ENCODE measurements around the gene TMEM250.

The TMEM250 gene

DNA sequence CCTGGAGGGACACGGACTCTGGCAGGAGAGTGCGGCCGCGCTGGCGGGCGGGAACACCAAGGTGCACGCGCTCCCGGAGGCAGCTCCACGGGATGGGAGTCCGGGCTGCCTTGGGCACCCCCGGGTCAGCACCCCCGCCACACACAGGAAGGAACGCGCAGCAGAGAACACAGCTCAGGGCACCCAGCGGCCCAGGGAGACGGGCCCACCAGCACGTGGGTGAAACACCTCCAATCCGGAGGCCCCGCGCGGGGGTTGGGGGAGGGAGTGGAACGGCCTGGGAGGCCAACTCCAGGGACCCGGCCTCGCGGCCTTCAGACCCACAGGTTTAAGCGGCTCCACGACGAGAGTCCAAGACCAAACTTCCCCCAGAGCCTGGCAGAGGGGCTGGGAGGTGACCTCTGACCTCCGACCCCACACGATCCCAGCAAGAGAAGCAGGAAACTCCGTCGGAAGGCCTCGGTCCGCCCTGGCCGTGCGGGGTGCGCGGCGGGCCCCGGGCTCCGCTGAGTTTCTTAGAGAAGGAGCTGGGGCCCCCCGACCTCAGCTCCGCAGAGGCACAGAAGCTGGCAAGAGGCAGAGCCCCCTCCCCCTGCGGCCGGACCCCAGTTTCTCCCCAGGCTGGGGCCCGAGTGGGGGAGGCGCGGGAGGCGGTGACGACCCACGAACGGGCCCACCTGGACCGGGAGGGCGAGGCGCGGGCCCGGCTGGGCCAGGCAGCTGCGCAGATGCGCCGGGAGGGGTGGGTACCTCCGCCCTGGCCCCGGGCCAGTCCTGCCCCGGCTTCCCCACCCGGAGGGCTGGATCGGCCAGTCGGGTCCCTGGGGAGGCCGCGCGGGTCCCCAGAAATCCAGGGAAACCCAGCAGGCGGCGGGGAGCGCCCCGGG, 24.4 kb downstream of the TMEM250 start:
- no peak for DNase-seq (ENCODE audit: low read depth)

DNA sequence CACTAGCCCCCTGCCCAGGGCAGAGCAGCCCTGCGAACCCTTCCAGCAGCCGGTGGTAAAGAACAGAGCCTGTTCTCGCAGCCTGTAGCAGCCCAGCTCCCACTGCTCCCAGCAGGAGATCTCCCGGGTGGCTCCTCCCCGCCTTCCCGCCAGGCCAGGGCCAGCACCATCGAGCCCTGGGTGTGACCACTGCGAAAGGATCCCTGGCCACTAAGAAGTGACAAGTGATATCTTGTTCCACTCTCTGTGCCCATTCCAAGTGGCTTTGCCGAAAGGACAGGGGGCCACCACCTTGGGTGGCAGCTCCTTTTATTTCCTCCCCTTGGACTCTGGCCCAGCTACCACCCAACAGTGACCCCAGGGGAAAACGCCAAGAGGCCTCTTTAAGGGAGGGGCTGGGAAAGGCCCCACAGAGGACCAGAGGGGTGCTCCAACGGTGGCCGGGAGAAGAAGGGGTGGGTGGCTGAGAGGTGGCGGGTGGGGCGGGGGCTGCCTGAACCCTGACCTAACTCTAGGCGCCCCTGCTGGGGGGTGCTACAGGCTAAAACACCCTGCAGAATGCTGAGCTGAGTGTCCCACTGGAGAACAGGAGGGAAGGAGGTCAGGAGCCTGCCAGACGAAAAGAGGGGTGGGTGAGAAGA, 25.2 kb downstream of the TMEM250 start:
- no peak for DNase-seq (ENCODE audit: low read depth)

DNA sequence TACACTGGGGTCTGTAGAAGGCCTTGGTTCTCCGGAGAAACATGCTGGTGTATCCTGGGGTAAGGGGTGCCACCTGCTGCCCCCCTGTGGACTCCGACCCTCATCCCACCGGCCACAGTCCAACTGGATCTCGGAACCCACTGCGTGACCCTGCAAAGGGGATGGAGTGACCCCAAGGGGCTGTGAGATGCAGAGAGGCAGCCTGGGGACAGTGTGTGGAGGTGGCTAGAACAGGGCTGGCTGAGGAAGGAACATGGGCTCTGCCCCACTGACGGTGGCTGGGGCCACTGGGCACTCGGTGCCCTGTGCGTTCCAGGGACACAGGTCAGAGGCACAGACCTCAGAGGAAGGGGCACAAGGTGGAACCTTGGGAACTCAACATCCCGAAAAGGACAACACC, 25.9 kb downstream of the TMEM250 start:
- DNase-seq (ENCODE audit: low read depth), result no peak

DNA sequence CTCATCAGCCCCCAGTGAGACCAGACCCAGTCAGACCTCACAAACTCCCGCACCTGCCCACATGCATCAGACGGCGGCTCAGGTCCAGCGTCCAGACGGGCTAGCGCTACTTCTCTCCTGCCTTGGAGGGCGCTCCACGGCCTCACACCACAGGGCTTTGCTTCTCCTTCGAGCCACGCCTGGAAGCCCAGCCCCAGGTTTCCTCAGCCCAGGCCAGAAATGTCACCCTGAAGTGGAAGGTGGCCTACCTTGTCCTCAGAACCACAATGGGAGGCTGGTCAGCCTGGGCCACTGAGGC, 26.4 kb downstream of the TMEM250 start:
- DNase-seq (ENCODE audit: low read depth), result no peak

DNA sequence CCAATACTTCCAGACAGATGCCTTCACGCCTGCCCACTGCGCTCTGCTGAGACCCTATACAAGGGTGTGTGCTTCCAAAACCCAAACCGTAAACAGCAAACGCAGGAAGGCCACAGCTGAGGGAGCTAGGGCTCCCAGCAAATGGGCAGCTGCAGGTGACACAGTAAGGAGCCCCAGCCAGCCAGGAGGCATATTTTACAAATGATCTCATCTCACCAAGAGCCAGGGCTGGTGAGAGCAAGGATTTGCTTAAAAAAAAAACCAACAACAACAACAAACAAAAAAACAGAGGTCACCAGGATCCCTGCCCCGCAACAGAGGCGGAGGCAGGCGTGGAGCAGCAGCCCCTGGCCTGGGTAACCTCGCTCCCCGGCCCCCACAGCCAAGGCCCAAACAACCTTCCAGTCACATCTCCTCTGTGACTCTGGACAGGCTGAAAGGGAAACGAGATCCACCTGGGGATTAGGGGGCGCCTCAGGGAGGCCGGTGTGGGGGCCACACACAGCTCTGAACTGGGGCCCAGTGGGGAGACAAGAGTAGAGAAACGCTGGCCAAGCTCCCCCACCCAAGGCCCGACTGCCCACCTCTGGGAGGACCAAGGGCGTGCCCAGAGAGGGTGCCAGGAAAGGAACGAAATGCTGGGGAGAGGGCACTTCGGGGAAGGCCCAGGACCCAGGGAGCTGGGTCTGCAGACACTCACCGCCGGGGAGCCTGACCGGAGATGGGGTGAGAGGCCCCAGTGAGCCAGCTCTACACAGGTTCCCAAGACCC, 26.9 kb downstream of the TMEM250 start:
- no peak for DNase-seq (ENCODE audit: low read depth)

DNA sequence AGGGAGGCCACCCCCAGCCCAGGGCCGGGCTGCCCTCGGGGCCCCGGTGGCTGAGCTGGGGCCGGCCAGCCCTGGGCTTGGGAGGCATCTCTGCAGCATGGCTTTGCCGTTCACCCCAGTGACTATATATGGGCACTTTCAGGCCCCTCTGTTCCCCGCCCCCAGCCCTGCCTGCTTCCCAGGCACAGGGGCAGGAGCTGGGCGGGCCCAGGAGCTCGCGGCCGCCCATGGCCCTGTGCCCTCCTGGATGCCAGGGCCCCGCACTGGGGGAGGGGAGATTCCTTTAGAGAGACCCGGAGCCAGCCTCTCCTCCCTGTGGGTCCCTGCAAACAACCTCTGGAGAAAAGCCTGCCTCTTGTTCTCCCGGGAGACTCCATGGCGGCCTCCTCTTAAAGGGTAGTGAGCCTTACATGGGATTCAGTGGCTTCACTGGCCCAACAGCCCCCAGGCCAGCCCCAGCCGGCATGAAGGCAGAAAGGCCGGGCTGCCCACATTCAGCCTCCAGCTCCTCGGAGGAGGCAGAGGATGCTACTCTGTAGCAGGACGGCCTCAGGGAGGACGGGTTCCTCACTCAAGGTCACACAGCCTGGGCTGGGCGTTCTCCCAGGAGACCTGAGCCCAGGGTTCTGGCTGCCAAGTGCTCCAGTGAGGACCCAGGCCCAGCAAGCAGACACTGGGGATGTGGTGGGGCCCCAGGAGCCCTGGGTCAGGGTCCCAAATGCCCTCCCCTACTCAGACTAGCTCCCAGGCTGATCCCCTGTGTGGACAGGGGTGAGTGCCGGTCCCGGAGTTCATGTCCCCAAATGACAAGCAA, 27.7 kb downstream of the TMEM250 start:
- DNase-seq (ENCODE audit: low read depth), result no peak

DNA sequence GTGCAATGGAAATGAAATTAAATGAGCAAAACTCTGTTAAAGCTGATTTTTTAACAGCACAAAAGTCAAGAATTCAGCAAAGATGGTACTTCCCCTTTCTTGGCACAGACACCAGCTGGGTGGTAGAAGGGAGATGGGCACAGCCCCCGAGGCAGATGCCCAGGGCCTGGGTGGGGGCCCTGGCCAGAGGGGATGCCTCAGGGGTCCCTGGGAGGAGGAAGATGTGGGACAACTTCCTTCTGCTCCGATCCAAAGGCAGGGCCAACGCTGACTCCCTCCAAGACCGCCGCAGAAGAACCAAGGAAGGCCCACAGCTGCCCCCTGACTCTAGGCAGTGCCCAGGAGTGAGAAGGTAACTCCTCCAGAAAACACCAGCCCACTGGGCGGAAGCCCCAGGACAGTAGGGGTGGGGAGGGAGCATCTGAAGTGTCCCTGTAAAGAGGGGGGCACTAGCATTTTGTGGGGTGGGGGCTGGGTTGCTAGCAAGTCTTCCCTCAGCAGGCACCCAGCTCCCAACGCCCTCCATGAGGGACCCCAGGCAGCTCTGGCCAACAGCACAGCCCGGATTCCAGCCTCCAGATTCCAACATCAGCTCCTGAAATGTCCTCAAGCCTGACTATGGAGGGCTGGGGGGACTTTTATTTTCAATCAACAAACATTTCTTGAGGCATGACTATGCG, 28.5 kb downstream of the TMEM250 start:
- no peak for DNase-seq (ENCODE audit: low read depth)

DNA sequence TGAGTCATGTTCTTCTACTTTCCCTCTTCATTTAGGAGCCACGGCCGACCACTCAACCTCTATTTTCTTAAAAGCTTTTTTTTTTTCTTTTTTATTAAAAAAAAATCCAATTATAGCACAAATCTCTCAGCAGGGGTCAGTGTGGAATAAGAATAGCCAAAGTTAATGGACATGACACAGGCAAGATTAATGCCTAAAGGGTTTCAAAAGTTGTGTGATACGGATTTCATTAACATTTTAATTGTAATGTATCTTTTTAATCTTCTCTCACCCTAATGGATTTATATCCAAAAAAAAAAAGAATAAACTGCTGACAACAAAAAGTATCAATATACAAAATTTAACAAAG, 29.0 kb downstream of the TMEM250 start:
- no peak for DNase-seq (ENCODE audit: low read depth)

DNA sequence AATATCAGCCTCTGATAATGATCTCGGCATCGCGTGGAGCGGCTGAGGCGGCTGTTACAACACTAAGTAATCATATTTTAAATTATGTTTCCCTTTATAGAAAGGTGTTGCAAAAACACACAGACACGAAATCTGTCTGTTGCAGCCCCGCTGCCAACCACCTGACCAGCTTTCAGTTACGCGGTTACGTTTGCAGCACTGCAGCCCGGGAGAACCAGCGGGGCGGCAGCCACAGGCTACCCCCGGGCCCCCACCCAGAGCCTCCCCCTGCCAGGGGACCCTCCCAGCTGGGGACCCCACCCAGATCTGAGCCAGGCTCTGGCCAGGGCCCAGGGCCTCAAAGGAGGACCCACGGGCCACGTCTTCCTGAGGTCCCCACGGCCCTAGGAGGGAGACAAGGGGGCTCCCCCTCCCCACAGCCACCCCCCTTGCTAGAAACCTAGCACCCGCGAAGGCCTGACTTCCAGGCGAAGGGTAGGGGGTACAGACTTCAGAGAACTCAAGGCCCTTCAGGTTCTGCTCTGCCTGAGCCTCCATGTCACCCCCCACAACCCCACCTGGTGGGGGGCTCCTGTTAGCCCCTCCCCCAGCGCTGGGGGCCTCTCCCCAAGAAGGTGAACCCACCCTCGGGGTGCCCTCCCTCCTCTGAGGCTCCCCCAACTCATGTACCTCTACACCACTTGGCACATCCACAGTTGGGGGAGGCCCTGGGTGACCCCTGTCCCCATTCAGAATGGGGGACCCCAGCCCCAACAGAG, 29.6 kb downstream of the TMEM250 start:
- DNase-seq (ENCODE audit: low read depth), result no peak

DNA sequence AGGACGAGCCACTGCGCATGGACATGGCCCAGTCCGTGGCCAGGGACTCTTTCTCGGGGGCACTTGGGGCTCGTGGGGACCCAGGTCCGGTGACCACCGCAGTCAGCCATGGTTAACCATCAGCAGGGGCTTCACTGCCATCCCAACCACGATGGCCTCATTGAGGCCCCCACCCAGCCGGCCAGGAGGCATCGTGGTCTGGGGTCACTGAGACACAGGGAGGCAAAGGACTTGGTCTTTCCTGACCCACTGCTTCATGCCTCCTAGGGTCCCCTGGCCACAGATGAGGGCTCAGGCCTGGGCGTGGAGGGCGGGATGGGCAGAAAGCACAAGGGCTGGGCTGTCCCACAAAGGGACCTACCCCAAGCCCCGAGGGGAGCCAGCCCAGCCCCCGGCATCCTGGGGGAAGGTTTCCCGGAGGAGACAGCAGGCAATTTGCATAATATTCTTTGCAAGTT, 30.2 kb downstream of the TMEM250 start:
- DNase-seq (ENCODE audit: low read depth), result no peak

DNA sequence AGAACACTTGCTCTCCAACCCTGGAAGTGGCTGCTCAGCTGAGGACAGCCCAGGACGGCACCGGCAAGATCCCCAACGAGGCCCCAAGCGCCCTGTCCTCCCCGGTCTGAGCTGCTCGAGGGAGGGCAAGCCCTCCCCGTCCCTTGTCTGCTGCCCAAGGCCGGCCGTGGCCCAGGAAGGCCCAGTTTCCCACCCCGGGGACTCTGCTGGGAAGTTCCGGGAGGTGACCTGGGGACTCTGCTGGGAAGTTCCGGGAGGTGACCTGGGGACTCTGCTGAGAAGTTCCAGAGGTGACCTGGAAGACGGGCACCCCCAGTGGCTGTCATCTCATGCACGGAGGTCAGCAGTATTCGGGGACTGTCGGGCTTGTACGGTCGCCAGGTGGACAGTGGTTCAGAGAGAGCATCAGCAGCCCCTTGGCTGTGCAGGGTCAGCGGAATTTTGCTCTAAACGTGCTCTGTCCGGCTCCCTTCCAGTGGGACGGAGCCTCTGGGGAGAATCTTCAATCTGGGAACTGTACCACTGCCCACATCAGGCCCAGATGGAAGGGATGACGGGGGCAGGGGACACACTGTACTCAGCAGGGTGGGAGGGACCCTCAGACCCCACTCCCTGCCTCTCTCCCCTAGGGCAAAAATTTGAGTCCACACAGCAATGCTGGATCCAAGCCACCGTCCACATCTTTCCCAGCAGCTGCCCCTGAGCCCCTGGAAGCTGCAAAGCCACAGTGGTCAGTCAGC, 30.8 kb downstream of the TMEM250 start:
- DNase-seq (ENCODE audit: low read depth), result no peak

DNA sequence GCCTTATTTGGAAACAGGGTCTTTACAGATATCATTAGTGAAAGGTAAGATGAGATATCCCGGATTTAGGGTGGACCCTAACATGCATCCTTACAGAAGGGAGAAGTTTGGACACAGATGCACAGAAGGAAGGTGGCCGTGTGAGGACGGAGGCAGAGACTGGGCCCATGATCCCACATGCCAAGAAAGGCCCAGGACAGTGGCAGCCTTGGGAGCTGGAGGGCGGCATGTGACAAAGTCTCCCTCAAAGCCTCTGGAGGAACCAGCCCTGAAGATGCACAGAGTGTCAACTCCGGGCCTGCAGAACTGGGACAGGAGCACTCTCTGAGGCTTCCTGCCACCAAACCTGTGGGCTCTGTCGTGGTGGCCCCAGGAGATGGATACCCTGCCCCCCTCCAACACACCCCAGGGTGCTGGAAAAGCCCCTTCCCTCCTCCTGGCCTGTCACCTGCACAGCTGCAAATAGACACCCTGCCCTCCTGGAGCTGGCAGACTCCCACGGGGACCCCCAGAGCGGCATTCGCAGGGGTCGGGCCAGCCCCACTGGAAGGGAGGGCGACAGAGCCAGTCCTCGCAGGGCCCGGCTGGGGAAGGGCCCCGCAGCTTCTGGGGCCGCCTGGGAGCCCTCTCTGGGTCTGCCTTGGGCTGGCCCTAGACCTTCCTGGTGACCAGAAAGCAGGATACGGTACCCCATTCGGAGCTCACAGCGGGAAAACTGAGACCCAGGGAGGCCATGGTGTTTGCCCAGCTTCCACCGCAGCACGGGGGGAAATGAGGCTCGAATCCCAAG, 31.5 kb downstream of the TMEM250 start:
- DNase-seq (ENCODE audit: low read depth), result no peak

DNA sequence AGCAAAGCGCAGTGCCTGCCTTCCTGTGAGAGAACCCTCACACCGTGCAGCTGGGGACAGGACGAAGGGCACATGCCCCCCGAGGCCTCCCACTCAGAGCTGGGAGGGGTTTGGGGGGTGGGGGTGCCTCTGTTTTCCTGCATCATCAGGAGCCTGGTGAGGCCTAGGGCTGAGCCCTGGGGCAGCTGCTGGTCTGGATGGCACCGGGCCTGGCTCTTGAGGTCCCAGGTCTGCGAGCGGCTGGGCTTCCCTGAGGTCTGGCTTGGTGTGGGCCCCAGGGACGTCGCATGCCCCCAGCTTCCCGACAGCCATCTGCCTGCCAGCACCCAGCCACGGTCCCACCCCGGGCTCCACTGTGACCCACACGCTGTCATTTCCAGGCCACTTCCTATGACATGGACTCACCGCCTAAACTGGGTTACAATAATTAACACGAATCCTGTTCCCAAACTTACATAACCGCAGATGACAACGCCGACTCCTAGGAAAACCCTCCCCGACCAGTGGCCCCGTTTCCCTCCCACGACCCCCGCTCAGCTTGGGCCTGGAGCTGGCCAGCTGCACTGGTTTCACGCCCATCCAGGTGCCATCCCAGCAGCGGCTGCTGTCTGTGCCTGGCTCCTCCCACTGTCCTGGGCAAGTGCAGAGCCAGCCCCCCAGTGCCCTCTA, 32.3 kb downstream of the TMEM250 start:
- DNase-seq (ENCODE audit: low read depth), result no peak

DNA sequence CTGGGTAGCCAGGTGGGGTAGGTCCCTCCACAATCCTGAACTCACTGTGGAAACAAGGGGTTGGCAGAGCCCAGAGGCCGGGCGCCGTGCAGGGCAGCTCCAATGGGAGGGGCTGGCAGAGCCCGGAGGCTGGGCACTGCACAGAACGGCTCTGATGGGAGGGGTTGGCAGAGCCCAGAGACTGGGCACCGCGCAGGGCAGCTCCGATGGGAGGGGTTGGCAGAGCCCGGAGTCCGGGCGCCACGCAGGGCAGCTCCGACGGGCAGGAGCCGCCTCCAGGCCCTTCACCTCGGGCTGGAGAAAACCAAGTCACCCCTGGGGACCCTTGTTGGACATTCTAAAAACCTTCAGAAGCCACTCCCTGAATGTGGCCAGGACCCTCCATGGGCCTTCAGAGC, 32.9 kb downstream of the TMEM250 start:
- DNase-seq (ENCODE audit: low read depth), result no peak

DNA sequence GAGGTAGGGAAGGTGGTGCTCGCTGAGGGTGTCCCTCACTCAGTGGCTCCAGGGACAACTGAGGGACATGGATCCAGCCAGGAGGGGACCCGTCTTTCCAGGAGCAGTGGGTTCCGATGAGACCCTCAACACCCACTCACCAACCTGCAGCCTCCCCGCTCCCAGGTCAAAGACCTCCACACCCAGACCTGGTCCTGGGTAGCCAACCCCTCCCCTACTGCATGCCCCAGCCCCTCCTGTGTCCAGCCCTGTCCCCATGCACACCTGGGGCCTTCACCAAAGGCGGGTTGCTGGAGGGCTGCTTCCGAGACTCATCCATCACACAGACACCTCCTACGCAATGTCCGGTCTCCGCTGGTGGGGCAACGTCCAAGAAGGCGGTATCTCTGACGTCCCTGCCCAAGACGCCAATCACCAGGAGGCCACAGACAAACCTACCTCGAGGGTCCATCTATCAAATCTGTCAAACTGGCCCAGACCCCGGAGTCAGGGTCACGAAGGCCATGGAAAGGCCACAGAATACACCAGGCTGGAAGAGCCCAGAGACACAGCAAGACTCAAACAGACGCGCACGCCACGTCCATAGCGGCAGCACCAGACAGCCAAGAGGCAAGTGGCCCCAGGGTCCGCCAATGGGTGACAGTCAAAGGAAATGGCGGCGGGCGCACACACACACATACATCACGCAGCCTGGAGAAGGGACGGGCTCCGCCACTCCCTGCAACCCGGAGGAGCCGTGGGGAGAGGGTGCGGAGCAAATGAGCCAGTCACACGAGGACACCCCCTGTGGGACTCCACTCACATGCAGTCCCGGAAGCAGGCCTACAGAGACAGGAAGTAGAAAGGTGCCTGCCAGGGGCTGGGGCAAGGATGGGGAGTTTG, 34.4 kb downstream of the TMEM250 start:
- DNase-seq (ENCODE audit: low read depth), result no peak

DNA sequence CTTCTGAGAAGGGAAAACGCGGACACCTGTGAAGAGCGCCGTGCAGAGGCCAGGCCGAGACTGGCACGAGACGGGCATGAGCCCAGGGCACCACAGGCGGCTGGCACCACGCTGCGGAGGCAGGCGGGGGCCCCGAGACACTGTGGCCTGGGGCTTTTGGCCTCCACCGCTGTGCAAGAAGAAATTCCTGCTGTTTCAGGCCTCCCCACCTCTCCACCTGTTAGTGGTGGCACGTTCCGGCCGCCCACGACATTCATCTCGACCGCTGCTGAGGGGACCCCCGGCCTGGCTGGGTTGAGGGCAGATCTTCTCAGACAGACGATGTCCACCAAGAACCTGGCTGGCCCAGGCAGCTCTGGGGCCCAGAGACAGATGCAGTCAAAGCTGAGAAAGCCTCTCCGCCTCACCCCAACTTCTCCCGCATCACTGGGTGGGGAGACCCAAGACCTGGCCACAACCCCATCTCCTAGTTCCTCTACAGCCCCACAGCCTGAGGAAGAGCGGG, 35.1 kb downstream of the TMEM250 start:
- DNase-seq (ENCODE audit: low read depth), result no peak

DNA sequence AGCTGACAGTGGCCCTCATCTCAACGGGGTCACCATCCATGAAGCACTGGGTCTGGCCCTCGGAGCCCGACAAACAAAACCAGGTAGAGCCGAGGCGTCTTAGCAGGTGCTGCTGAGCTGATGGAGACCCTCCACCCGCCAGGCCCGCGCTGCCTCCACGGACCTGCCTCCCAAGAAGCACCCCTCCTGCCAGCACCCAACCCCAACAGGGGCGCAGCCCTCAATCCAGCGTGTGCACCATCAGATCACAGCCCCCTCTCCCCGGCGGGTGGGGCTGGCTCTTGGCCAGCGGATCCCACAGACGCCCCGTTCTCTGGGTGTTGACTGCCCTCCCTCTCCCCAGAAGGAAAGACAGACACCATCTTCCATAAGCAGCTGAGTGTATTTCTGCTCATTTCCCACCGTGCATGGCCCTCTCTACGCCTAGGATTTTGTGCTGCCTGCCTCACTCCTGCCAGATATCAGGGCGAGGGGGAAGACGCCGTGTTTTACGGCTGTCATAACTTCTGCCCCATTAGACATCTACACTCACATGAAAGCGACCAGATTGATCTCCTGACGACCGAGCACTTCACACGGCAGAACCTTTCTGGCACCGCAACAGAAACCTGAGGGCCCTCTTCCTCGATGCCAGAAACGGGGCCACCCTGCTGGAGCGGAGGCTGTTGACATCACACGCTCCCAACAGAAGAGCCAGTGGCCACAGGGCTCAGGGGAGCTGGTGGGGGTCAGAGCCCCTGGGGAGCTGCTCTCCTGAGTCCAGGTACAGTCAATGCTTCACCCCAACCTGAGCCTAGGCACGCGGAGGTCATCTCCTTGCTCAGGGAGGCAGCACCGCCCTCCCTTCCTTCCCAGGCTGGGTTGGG, 35.9 kb downstream of the TMEM250 start:
- no peak for DNase-seq (ENCODE audit: low read depth)

Data from GM04503 (cell line).